ENCODE data around the gene ULK4. TPM values are rescaled to one million over a fixed set of nuclear protein-coding genes. Genes with fewer than 3 reads are reported as not detected.

The ULK4 gene
- total and polyA plus RNA-seq, 10 donors: 2.0 to 33.3 (median 12.9) TPM

- no peaks in the 10 kb centered on the region for H3K4me1 ChIP-seq
- H3K9me3 ChIP-seq: no peaks in the 10 kb centered on the region
- no peaks in the 10 kb centered on the region for H3K36me3 ChIP-seq
- no peak for DNase-seq
- H3K27ac ChIP-seq: no peak overlapping the region
- H3K4me3 ChIP-seq: no peak overlapping the region
- H3K27me3 ChIP-seq (replicated peaks in 1 of 7): no peaks in the 10 kb centered on the region
- intact Hi-C loops (cut with DNase I; ENCODE audit: low total_unique reads): no loop called here
- 6 to 25% (median 10%) methylated on average over 1 of the region's 1 CpG for WGBS, 5 donors
- TF ChIP-seq, protein P1, sequence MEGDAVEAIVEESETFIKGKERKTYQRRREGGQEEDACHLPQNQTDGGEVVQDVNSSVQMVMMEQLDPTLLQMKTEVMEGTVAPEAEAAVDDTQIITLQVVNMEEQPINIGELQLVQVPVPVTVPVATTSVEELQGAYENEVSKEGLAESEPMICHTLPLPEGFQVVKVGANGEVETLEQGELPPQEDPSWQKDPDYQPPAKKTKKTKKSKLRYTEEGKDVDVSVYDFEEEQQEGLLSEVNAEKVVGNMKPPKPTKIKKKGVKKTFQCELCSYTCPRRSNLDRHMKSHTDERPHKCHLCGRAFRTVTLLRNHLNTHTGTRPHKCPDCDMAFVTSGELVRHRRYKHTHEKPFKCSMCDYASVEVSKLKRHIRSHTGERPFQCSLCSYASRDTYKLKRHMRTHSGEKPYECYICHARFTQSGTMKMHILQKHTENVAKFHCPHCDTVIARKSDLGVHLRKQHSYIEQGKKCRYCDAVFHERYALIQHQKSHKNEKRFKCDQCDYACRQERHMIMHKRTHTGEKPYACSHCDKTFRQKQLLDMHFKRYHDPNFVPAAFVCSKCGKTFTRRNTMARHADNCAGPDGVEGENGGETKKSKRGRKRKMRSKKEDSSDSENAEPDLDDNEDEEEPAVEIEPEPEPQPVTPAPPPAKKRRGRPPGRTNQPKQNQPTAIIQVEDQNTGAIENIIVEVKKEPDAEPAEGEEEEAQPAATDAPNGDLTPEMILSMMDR (IDR thresholded peaks at IDR 0.05 in 8 of 11, conservative IDR thresholded peaks at IDR 0.05 in 3 of 11): no peak
- TF ChIP-seq POLR2AphosphoS5 (IDR thresholded peaks at IDR 0.05) (no peak), POLR2A (IDR thresholded peaks at IDR 0.05) (no peak)
Measured at GRCh38 chr3:41601404-41601987, 360.4 kb downstream of the ULK4 start.

- H3K4me3 ChIP-seq: no peak overlapping the region
- H3K4me1 ChIP-seq: no peaks in the 10 kb centered on the region
- no peaks in the 10 kb centered on the region for H3K9me3 ChIP-seq
- intact Hi-C loops (cut with DNase I; ENCODE audit: low total_unique reads): no loop called here
- TF ChIP-seq POLR2A (IDR thresholded peaks at IDR 0.05) (no peak), POLR2AphosphoS5 (IDR thresholded peaks at IDR 0.05) (no peak)
- TF ChIP-seq, protein P1 (IDR thresholded peaks at IDR 0.05 in 8 of 11, conservative IDR thresholded peaks at IDR 0.05 in 3 of 11): no peak
- no peak overlapping the region for H3K27ac ChIP-seq
- 85 to 94% (median 91%) methylated on average over 2 of the region's 2 CpGs for WGBS, 5 donors
- no peak for DNase-seq
- H3K36me3 ChIP-seq: no peaks in the 10 kb centered on the region
- H3K27me3 ChIP-seq (replicated peaks in 1 of 7): no peaks in the 10 kb centered on the region
Measured at GRCh38 chr3:41600616-41601015, 361.3 kb downstream of the ULK4 start.

GRCh38 chr3:41599127-41599484 is 362.8 kb downstream of the ULK4 start:
- H3K9me3 ChIP-seq: no peaks in the 10 kb centered on the region
- TF ChIP-seq POLR2A (IDR thresholded peaks at IDR 0.05) (no peak), POLR2AphosphoS5 (IDR thresholded peaks at IDR 0.05) (no peak)
- TF ChIP-seq, protein P1 (IDR thresholded peaks at IDR 0.05 in 8 of 11, conservative IDR thresholded peaks at IDR 0.05 in 3 of 11): no peak
- 43 to 64% (median 54%) methylated on average over 1 of the region's 1 CpG for WGBS, 5 donors
- no peak overlapping the region for H3K4me3 ChIP-seq
- intact Hi-C loops (cut with DNase I; ENCODE audit: low total_unique reads): no loop called here
- DNase-seq: no peak
- no peaks in the 10 kb centered on the region for H3K27me3 ChIP-seq (replicated peaks in 1 of 7)
- H3K27ac ChIP-seq: no peak overlapping the region
- H3K4me1 ChIP-seq: no peaks in the 10 kb centered on the region
- no peaks in the 10 kb centered on the region for H3K36me3 ChIP-seq

DNA sequence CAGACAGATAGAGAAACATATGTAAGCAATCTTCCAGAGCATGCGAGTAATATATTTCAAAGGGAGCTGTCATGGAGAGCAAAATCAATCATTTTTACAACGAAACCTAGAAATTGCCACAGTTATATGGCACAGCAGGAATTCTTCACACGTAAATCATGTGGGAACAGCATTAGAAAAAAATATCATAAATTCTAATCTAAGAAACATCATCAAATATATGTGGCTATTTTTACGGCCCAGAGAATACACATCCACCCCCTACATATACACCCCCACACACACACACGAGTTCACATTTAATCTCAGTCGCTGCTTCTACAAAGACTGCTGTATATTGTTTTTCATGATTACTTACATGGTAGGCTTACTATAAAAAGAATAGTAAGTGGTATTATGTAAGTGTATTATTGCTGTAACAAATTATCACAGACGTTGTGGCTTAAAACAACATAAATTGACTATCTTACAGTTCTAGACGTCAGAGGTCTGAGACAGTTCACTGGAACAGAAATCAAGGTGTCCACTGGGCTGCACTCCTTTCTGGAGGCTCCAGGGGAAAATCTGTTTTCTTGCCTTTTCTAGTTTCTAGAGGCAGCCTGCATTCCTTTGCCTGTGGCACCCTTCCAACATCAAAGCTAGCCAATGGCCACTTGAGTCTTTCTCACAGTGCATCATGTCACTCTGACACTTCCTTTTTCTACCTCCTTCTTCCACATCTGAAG is 363.3 kb downstream of the ULK4 start:
- no peaks in the 10 kb centered on the region for H3K27me3 ChIP-seq (replicated peaks in 1 of 7)
- intact Hi-C loops (cut with DNase I; ENCODE audit: low total_unique reads): no loop called here
- no peaks in the 10 kb centered on the region for H3K36me3 ChIP-seq
- TF ChIP-seq POLR2A (IDR thresholded peaks at IDR 0.05) (no peak), POLR2AphosphoS5 (IDR thresholded peaks at IDR 0.05) (no peak)
- TF ChIP-seq, protein P1 (IDR thresholded peaks at IDR 0.05 in 8 of 11, conservative IDR thresholded peaks at IDR 0.05 in 3 of 11): no peak
- no peaks in the 10 kb centered on the region for H3K9me3 ChIP-seq
- no peaks in the 10 kb centered on the region for H3K4me1 ChIP-seq
- no peak overlapping the region for H3K4me3 ChIP-seq
- no peak overlapping the region for H3K27ac ChIP-seq
- 79 to 90% (median 86%) methylated on average over 8 of the region's 8 CpGs for WGBS, 5 donors
- no peak for DNase-seq

Measured in spleen (tissue), 11 donors.